GM15510 (cell line): ENCODE data around the gene BDH1.

Experiments
- POLR2A ChIP-seq: IDR thresholded peaks from 3 replicates; pipeline ENCODE4 v1.6.1; 2011; ENCODE audit warnings: borderline replicate concordance; ENCODE audit not compliant: insufficient read length; ENCODE audit errors: extremely low read depth

BDH1 gene

GRCh38 chr3:197504229-197504628 is 51.5 kb downstream of the BDH1 start:
- TF ChIP-seq POLR2A, result no peak

GRCh38 chr3:197503652-197504051 is 52.1 kb downstream of the BDH1 start:
- TF ChIP-seq POLR2A, result no peak

- no peak for TF ChIP-seq POLR2A
Measured at GRCh38 chr3:197501879-197502620, 53.7 kb downstream of the BDH1 start.

DNA sequence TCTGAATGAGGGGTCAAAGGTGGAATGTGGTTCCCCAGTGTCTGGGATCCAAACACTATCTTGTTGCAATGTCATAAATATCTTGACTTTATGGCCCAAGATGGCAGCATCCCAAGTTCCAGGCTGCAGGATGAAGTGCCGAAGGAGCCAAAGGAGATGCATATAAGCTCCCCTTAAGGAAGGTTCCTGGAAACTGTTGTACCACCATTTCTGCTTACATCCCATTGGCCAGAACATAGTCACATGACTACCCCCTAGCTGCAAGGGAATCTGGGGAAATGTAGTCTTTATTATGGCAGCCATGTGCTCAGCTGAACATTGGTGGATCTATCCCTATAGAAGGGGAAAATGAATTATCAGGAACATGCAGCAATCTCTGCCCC is 54.3 kb downstream of the BDH1 start:
- TF ChIP-seq POLR2A, result no peak

DNA sequence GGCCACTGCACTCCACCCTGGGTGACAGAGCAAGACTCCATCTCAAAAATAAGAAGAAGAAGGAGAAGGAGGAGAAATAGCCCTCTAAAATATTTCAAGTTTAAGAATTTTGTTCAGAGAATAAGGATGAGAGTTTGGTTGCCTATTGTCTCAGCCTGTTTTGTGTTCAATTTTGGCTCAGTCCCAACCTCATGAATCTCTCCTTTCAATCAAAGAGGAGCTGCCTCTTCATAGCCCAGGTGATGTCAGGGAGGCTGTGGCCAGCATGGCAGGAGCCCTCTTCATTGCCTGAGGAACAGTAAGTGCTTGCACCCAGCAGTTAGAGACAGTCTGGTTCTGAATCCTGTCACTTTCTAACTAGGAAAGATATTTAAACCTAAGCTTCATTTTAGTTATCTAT is 55.0 kb downstream of the BDH1 start:
- TF ChIP-seq POLR2A, result no peak

DNA sequence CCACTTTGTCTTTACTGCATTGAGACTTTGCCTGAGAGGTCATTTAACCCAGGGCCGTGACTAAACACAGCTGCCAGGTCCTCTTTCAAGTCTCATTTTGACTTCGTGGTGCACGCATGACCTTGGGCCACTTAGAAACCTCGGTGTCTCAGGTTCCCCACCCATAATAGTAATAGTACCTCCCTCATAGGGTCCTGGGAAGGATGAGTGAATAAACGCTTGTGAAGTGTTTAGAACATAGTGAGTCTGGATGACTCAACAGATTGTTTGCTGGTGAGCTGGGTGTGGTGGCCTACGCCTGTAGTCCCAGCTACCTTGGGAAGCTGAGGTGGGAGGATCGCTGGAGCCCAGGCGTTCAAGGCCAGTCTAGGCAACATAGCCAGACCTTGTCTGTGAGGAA is 56.3 kb downstream of the BDH1 start:
- no peak for TF ChIP-seq POLR2A

DNA sequence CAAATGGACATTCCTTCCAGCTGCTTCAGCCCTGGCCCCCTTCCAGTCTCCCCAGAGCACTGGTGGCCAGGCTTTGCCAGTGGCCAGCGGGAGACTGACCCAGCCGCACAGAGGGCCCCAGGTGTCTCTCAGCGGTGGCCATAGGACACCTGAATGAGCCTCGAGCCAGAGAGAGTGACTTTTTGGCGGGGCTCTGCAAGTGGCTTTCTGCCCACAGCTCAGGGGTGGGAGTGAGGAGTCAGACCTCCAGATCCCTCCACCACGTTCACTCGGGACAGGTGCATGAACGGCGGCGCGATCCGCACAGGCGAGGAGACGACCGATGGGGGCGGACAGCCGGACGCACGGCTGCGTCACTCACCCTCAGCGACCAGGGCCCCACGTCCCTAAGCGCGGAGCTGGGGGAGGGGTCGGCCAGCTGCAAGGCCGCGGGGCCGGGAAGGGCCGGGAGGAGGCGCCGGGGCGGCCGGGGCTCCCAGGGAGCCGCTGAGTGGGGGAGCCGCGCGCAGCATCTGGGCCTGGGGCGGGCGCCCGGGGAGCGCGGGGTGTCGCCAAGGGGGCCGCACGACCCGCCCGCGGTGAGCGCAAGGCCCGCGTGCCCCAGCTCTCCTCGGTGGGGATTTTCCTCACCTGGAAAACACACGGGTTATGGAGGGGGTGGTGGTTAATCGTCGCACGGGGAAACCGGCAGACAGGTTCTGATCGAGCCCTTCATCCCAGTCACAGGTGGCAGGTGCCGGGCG is 57.1 kb downstream of the BDH1 start:
- no peak for TF ChIP-seq POLR2A

DNA sequence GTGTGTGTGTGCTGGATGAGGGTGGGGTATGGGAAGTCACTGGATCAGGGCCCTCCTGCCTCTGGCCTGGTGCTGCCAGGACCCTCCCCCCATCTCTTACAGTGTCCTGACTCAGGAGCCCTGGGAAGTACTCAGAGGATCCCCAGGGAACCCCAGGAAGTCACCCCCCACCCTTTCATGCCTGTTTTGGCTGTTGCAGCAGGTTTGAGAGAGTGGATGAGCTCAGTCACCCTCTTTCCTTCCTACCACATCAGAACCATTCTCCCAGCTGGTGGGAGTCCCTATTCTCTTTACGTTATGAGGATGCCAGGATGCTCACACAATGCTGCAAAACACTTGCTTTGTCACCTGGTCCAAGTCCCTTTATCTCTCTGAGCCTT is 59.0 kb downstream of the BDH1 start:
- no peak for TF ChIP-seq POLR2A

GRCh38 chr3:197495999-197496745 is 59.6 kb downstream of the BDH1 start:
- TF ChIP-seq POLR2A, result no peak

GRCh38 chr3:197495499-197495898 is 60.3 kb downstream of the BDH1 start:
- TF ChIP-seq POLR2A, result no peak

GRCh38 chr3:197495059-197495455 is 60.7 kb downstream of the BDH1 start:
- no peak for TF ChIP-seq POLR2A

- no peak for TF ChIP-seq POLR2A
Measured at GRCh38 chr3:197494366-197495058, 61.3 kb downstream of the BDH1 start.

DNA sequence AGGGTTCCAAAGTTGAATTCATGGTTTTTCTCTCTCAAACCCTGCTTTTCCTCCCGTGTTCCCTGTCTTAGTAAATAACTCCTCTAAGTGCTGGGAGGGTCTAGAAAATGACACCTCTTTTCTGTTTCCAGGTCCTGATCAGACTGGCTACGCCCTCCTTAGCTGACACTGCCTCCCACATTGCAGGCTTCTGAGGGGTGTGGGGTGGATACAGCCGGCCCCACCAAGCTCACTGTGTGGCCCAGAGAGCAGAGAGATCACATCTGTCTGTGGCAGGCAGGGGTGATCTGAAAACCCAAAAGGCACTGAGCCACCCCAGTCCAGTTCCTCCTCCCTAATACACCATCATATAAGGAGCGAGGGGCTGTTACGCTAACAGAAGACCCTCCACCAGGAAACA is 62.7 kb downstream of the BDH1 start:
- no peak for TF ChIP-seq POLR2A

GRCh38 chr3:197491923-197492664 is 63.7 kb downstream of the BDH1 start:
- TF ChIP-seq POLR2A, result no peak

DNA sequence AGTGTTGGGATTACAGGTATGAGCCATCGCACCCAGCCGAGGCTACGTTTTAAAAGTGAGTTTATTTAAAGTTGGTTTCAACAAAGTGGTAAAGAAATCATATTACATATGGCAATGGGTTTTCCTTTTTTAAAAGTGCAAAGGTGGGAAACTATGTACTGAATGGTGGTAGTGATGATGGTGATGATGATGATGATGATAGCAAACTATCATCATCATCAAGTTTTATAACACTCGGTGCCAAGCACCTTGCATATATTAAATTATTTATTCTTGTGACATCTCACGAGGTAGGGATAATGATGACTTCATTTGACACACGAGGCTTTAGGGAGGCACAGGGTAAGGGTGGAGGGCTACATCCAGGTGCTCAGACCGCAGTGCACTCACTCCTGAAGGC is 64.3 kb downstream of the BDH1 start:
- TF ChIP-seq POLR2A, result no peak
